COLO829 (cell line): ENCODE data around the gene NDUFS5.
"Not testable (repeated sequence)": the region's sequence is repeated elsewhere in the genome, so short reads cannot be mapped to it uniquely, and the experiment has no call there.

ENCODE experiments used
- DNase-seq: peaks from one replicate; pipeline ENCODE4 v3.0.0; 2012; ENCODE audit warnings: low spot score

Gene NDUFS5

DNA sequence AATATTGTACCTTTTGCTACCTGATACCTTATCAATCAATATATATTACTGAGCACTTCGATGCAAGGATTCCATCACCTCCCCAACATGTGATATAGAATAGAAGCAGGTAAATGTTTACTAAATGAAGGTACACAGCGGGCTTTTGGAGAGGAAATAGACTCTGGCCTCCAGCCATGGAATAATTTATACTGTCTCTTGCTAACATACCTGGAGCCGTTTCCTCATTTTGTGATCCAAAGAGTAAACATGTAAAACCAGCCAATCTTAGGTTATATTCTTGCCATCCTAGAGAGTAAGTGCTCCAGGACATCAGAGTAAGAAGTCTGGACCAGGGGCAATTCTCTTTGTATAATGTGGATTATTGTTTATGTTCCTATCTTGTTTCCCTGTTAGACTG is 39.4 kb downstream of the NDUFS5 start:
- DNase-seq, result no peak

DNA sequence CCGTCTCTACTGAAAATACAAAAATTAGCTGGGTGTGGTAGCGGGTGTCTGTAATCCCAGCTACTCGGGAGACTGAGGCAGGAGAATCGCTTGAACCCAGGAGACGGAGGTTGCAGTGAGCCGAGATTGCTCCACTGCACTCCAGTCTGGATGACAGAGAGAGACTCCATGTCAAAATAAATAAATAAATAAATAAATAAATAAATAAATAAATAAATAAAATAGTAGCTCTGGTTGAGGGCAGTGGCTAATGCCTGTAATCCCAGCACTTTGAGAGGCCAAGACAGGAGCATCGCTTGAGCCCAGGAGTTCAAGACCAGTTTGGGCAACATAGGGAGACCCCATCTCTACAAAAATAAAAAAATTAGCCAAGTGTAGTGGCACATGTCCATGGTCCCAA is 42.1 kb downstream of the NDUFS5 start:
- not testable (repeated sequence) for DNase-seq

DNA sequence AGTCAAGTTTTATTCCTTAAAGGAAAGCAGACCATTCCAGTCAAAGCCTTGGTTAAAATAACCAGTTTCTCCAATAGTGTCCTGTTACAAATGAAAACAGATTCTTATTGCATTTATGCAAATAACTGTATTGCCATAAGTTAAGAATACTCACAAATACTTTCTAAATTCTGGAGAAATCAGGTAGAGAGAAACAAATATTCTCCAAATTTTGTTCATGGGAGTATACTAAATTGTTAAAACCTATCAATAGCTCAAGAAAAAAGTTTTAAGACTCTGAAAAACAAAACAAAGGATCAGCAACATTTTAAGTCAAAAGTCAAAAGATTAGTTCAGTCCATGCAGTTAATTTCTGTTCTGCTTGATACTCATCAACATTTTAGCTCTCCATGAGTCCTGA is 45.4 kb downstream of the NDUFS5 start:
- DNase-seq, result not testable (repeated sequence)

GRCh38 chr1:39076127-39076798 is 50.1 kb downstream of the NDUFS5 start:
- DNase-seq, result no peak

- no peak for DNase-seq
Observed at GRCh38 chr1:39076799-39077148, 50.6 kb downstream of the NDUFS5 start.

DNA sequence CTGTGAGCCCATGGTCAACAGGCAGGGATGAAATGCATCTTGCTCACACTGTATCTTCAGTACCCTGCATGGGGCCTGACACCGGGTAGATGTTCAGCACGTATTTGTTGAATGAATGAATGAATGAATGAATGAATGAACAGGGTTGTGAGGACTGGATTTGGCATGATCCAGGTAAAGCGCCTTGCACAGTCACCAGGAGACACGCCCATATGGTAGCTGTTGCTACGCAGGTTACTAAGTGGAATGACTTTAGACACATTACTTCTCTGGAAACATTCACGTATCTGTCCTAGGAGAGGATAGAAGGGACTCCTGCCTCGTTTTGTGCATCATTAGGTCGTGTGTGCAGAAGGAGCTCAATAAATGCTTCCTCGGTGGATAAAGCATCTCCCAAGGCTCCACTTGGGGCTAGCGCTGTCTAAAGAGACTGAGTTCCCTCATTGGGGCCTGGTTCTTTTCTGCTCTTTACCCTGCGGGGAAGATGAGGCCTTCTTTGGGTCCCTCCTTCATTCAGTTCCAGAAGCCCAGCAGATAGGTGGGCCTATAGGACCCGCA is 54.2 kb downstream of the NDUFS5 start:
- no peak for DNase-seq

- no peak for DNase-seq
Observed at GRCh38 chr1:39080831-39081270, 54.7 kb downstream of the NDUFS5 start.

DNA sequence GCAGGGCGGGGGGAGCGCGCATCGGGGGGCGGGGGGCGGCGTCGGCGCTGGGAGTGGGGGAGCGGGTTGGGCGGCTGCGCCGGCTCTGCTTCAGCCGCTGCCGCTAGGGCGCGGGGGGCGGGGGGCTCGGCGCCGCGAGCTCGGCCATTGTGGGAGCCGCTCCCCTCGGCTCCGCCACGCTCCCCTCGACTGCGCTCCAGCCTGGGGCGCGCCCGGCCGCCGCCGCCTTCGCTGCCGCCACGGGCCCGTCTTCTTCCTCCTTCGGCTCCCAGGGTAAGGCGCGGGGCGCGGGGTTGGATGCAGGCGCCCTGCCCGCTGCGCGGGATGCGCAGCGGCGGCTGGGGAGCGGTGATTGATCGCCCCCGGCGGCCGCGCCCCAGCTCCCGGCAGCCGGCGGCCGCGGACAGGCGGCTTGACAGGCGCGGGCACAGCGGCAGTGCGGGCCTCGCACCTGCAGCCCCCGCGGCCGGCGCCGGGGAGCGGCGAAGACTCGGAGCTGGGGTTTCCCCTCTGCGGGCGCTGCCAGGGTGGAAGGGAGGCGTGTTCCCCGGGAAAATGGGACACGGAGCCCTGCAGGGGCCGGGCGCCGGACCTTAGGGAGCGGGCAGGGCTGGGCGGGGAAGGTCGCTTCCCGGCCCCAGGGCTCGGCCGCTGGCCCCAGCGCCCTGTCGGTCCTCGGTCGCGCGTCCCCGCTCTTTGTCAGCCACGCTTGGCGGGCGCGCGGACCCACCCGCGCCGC is 55.3 kb downstream of the NDUFS5 start:
- no peak for DNase-seq

DNA sequence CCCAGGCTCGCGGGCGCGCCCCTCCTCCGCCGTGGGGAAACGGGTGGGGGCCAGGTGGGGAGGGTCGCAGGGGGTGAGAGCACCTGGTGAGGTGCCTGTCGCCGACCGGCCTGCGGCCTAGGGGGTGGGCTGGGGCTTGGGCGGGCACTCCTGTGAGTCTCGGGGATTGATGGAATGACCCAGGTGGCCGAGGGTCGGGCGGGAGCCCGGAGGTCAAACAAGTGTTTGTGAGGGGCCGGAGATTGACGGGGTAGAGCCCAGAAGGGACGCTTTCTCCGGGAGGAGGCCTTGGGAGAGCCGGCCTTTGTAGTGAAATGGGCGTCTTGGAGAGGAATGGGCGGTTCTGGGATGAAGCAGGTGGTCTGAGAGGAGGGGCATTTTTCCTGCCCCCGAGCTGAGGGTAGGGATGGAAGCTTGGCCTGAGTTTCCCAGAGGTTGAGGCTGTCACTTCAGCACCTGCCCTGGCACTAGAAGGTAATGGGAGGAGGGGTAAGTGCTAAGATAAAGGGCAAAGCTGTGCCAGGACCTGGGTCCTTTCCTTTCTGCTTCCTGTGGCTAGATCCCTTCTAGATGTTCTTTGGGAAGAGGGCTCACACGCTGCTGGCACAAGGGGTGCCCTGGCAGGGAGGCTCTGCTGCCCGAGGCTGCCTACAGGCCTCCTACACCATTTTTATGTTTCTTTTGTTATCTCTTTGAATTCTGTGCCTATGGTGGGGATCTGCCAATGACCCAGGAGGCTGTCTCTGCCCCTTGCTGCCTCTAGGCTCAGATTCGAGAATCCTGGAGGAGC is 56.1 kb downstream of the NDUFS5 start:
- DNase-seq, result no peak

GRCh38 chr1:39082811-39083576 is 56.8 kb downstream of the NDUFS5 start:
- no peak for DNase-seq

- DNase-seq, result no peak
Observed at GRCh38 chr1:39084191-39084590, 58.0 kb downstream of the NDUFS5 start.
